ENCODE results near the gene KIAA0408.

GRCh38 chr6:127439718-127440117, 19.5 kb downstream of the KIAA0408 start:
- no peak for TF ChIP-seq CTCF (IDR thresholded peaks at IDR 0.05; ENCODE audit: control extremely low read depth in 1 of 3, insufficient read depth in 1 of 3, low read depth in 1 of 3, low read length in 3 of 3)
- TF ChIP-seq TAF1 (IDR thresholded peaks at IDR 0.05; ENCODE audit: low read depth, low read length): no peak
- TF ChIP-seq, protein P1, sequence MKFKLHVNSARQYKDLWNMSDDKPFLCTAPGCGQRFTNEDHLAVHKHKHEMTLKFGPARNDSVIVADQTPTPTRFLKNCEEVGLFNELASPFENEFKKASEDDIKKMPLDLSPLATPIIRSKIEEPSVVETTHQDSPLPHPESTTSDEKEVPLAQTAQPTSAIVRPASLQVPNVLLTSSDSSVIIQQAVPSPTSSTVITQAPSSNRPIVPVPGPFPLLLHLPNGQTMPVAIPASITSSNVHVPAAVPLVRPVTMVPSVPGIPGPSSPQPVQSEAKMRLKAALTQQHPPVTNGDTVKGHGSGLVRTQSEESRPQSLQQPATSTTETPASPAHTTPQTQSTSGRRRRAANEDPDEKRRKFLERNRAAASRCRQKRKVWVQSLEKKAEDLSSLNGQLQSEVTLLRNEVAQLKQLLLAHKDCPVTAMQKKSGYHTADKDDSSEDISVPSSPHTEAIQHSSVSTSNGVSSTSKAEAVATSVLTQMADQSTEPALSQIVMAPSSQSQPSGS (IDR thresholded peaks at IDR 0.05; ENCODE audit: low read length): no peak
- no peak for TF ChIP-seq KDM1A (IDR thresholded peaks at IDR 0.05; ENCODE audit: borderline replicate concordance, low read length)
- TF ChIP-seq SP1 (IDR thresholded peaks at IDR 0.05; ENCODE audit: low read depth, low read length): no peak
- no peak for TF ChIP-seq EZH2 (IDR thresholded peaks at IDR 0.05; ENCODE audit: low read depth, low read length, severe bottlenecking)
- no peak for TF ChIP-seq TAF7 (optimal IDR thresholded peaks at IDR 0.05; ENCODE audit: borderline replicate concordance, low read depth, low read length)
- no peak for TF ChIP-seq CBX8 (IDR thresholded peaks at IDR 0.05; ENCODE audit: borderline replicate concordance, low read depth, low read length)

All from H1 (cell line).